ENCODE measurements around the gene ZNF628. TPM values are rescaled to one million over a fixed set of nuclear protein-coding genes. Genes with fewer than 3 reads are reported as not detected.

Gene ZNF628
- total RNA-seq, 4 donors from 2014 or later = 7.4 to 22.3 (median 14.1) TPM

- no peak for DNase-seq
- no peaks in the 10 kb centered on the region for H3K36me3 ChIP-seq
- ATAC-seq = no peak
- in situ Hi-C loops (cut with MboI; ENCODE audit: low sequenced_read_pairs in 4 of 4) = no loop called here
- intact Hi-C loops (cut with DNase I; ENCODE audit: low total_unique reads) = no loop called here
- TF ChIP-seq, protein P1, sequence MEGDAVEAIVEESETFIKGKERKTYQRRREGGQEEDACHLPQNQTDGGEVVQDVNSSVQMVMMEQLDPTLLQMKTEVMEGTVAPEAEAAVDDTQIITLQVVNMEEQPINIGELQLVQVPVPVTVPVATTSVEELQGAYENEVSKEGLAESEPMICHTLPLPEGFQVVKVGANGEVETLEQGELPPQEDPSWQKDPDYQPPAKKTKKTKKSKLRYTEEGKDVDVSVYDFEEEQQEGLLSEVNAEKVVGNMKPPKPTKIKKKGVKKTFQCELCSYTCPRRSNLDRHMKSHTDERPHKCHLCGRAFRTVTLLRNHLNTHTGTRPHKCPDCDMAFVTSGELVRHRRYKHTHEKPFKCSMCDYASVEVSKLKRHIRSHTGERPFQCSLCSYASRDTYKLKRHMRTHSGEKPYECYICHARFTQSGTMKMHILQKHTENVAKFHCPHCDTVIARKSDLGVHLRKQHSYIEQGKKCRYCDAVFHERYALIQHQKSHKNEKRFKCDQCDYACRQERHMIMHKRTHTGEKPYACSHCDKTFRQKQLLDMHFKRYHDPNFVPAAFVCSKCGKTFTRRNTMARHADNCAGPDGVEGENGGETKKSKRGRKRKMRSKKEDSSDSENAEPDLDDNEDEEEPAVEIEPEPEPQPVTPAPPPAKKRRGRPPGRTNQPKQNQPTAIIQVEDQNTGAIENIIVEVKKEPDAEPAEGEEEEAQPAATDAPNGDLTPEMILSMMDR (IDR thresholded peaks at IDR 0.05 in 4 of 5, conservative IDR thresholded peaks at IDR 0.05 in 1 of 5) = peak in 3 of 5 experiments; percentile 33 to 41 (median 38)
- no peak for TF ChIP-seq POLR2A (IDR thresholded peaks at IDR 0.05)
- peaks cover 21 to 25% (median 22%) of the 10 kb centered on the region in 3 donors for H3K27me3 ChIP-seq
- peaks cover 3 to 11% of the 10 kb centered on the region in 2 donors for H3K4me1 ChIP-seq
- no peaks in the 10 kb centered on the region for H3K9me3 ChIP-seq
- no peak overlapping the region for H3K27ac ChIP-seq
- H3K4me3 ChIP-seq = no peak overlapping the region
Measured at GRCh38 chr19:55454787-55455243, 21.6 kb upstream of the ZNF628 start.

GRCh38 chr19:55455576-55456235 is 20.7 kb upstream of the ZNF628 start:
- no peaks in the 10 kb centered on the region for H3K9me3 ChIP-seq
- no peak overlapping the region for H3K4me3 ChIP-seq
- no peak overlapping the region for H3K27ac ChIP-seq
- H3K4me1 ChIP-seq = peaks cover 9 to 15% of the 10 kb centered on the region in 2 donors
- no peak for TF ChIP-seq POLR2A (IDR thresholded peaks at IDR 0.05)
- TF ChIP-seq, protein P1 (IDR thresholded peaks at IDR 0.05 in 4 of 5, conservative IDR thresholded peaks at IDR 0.05 in 1 of 5) = no peak
- H3K27me3 ChIP-seq = peaks cover 15 to 21% (median 18%) of the 10 kb centered on the region in 3 donors
- in situ Hi-C loops (cut with MboI; ENCODE audit: low sequenced_read_pairs in 4 of 4) = no loop called here
- H3K36me3 ChIP-seq = no peaks in the 10 kb centered on the region
- ATAC-seq = no peak
- DNase-seq = no peak
- intact Hi-C loops (cut with DNase I; ENCODE audit: low total_unique reads) = no loop called here

DNA sequence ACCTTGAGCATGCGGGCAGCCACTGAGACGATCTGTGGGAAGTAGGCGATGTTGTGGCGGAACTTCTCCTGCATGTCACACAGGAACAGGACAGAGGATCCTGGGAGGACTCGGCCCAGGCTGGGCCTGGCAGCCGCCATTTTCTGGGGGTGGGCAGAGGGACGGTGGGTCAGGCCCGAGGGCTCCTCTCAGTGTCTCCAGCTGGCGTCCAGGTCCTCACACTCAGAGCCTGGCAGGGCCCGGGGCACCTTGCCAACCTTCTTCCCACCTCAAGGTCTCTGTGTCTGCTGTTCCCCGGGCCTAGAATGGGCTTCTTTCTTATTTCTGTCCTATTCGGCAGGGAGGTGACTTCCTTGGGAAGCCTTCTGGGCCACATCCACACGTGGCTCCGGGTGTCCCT is 20.1 kb upstream of the ZNF628 start:
- Histone ChIP-seq H3K36me3 (no peaks in the 10 kb centered on the region), H3K27ac (no peak overlapping the region), H3K4me1 (peaks cover 11 to 20% of the 10 kb centered on the region in 2 donors), H3K9me3 (no peaks in the 10 kb centered on the region), H3K27me3 (peaks cover 12 to 14% (median 12%) of the 10 kb centered on the region in 3 donors), H3K4me3 (no peak overlapping the region)
- intact Hi-C loops (cut with DNase I; ENCODE audit: low total_unique reads) = no loop called here
- DNase-seq (no peak), ATAC-seq (no peak)
- TF ChIP-seq, protein P1 (IDR thresholded peaks at IDR 0.05 in 4 of 5, conservative IDR thresholded peaks at IDR 0.05 in 1 of 5) = no peak
- no peak for TF ChIP-seq POLR2A (IDR thresholded peaks at IDR 0.05)
- in situ Hi-C loops (cut with MboI; ENCODE audit: low sequenced_read_pairs in 4 of 4) = no loop called here

DNA sequence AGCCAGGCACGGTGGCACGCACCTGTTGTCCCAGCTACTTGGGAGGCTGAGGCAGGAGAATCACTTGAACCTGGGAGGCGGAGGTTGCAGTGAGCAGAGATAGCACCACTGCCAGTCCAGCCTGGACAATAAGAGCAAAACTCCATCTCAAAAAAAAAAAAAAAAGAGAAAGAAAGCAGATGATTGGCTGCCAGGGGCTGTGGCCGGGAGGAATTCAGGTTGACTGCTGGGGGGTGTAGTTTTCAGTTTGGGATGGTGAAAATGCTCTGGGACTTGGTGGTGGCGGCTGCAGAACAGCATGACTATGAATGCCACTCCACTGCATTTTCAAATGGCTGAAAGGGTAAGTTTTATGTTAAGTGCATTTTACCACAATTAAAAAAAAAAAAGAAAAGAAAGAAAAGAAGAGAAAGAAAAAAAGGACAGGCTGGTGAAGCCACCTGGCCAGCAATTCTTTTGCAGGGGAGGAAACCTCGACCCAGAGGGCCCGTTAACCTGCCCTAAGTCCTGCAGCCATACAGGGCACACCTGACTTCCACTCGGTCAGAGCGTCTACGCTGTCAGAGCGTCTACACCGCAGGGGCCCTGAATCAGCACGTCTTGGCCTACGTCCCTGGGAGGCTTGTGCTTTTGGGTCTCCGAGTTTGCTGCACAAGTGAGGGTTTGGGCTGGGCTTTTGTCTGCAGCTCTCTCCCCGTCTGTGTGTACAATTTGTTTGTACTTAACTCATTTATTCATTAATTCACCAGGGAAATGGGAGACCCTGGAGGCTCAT is 18.5 kb upstream of the ZNF628 start:
- in situ Hi-C loops (cut with MboI; ENCODE audit: low sequenced_read_pairs in 4 of 4) = no loop called here
- ATAC-seq = no peak

More for the DNA sequence above, 18.5 kb upstream of the ZNF628 start:
- TF ChIP-seq, protein P1 (IDR thresholded peaks at IDR 0.05 in 4 of 5, conservative IDR thresholded peaks at IDR 0.05 in 1 of 5) = no peak
- TF ChIP-seq POLR2A (IDR thresholded peaks at IDR 0.05) = no peak
- Histone ChIP-seq H3K4me1 (peaks cover 12 to 13% of the 10 kb centered on the region in 2 donors), H3K9me3 (no peaks in the 10 kb centered on the region), H3K4me3 (no peak overlapping the region), H3K27me3 (no peaks in the 10 kb centered on the region), H3K27ac (no peak overlapping the region), H3K36me3 (no peaks in the 10 kb centered on the region)
- DNase-seq = no peak
- intact Hi-C loops (cut with DNase I; ENCODE audit: low total_unique reads) = no loop called here

All from gastrocnemius medialis (tissue), 4 donors.